Astrocyte of the cerebellum (primary cell): ENCODE data around the gene PKD1.
A peak's percentile ranks its signal among the peaks of the same experiment; 100 is the strongest.

ENCODE experiments used
- DNase-seq: peaks from one replicate; pipeline ENCODE4 v3.0.0-alpha.2; 2011; ENCODE audit warnings: low read depth
- H3K4me3 ChIP-seq: 2 replicates; pipeline ENCODE4 v1.5.1; 2011; ENCODE audit warnings: mild to moderate bottlenecking, low read depth, low read length, moderate library complexity
- in situ Hi-C: cut with HindIII; loops from 2 replicates; pipeline ENCODE4 v1.10.0; 2017; ENCODE audit warnings: low sequenced_read_pairs
- TF ChIP-seq, protein P1 (sequence below): IDR thresholded peaks from 2 replicates; pipeline ENCODE4 v1.5.1; 2012; ENCODE audit warnings: low read length, low read depth, moderate library complexity, mild to moderate bottlenecking; ENCODE audit errors: missing control alignments

The PKD1 gene

DNA sequence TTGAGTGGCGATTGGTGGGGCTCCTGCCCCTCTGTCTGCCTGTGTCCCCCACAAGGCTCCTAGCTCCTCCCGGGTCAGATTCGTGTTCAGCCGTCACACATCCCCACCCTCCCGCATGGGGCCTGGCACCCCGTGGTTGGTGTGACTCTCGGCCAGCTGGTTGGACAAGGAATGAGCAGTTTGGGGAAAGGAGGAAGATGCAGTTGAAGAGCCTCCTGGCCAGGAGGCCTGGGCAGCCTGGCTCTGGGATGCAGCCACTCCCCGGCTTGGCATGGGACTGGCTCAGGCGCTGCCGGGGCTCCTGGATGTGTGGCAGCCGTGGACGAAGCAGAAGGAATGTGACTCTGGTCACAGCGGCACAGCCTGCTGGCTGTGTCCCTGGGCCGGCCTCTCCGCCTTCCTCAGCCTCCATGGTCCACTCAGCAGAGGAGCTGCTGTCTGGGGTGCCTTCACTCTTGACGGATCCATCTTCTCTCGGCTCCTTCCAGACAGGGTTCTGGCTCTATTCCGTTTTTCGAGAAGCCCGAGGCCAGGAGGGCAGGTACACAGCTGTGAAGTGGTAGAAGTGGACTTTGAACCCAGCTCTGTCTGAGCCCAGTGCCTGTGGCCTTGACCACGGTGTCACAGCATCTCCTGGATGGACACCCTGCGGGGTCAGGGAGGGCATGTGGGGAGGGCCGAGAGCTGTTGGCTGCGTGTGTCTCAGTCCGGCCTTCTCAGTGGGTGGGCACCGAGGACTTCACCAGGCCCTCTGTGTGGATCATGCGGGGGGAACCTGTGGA, 22.0 kb upstream of the PKD1 start:
- DNase-seq, result no peak
- TF ChIP-seq, protein P1, sequence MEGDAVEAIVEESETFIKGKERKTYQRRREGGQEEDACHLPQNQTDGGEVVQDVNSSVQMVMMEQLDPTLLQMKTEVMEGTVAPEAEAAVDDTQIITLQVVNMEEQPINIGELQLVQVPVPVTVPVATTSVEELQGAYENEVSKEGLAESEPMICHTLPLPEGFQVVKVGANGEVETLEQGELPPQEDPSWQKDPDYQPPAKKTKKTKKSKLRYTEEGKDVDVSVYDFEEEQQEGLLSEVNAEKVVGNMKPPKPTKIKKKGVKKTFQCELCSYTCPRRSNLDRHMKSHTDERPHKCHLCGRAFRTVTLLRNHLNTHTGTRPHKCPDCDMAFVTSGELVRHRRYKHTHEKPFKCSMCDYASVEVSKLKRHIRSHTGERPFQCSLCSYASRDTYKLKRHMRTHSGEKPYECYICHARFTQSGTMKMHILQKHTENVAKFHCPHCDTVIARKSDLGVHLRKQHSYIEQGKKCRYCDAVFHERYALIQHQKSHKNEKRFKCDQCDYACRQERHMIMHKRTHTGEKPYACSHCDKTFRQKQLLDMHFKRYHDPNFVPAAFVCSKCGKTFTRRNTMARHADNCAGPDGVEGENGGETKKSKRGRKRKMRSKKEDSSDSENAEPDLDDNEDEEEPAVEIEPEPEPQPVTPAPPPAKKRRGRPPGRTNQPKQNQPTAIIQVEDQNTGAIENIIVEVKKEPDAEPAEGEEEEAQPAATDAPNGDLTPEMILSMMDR, result no peak
- in situ Hi-C loops, result no loop called here
- H3K4me3 ChIP-seq, result peak overlapping the region; percentile 88

DNA sequence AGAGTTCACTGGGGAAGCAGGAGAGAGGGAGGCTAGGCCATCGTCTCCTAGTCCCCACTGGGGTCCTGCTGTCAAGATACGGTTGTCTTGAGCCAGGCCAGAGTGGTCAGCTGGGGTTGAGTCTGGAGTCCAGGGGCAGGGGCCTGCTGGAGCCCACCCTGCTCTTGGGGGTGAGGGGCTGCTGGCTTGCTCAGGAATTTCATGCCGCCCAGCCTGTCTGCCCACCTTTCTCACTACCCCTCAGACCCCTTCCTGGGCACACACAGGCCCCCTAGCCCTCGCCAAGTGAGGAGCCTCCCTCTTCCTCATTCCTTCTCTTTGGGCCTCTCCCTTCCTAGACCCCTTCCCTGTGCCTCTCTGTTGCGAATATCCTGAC, 21.1 kb upstream of the PKD1 start:
- DNase-seq, result no peak
- TF ChIP-seq, protein P1, result no peak
- in situ Hi-C loops, result no loop called here
- peak overlapping the region; percentile 88 for H3K4me3 ChIP-seq

DNA sequence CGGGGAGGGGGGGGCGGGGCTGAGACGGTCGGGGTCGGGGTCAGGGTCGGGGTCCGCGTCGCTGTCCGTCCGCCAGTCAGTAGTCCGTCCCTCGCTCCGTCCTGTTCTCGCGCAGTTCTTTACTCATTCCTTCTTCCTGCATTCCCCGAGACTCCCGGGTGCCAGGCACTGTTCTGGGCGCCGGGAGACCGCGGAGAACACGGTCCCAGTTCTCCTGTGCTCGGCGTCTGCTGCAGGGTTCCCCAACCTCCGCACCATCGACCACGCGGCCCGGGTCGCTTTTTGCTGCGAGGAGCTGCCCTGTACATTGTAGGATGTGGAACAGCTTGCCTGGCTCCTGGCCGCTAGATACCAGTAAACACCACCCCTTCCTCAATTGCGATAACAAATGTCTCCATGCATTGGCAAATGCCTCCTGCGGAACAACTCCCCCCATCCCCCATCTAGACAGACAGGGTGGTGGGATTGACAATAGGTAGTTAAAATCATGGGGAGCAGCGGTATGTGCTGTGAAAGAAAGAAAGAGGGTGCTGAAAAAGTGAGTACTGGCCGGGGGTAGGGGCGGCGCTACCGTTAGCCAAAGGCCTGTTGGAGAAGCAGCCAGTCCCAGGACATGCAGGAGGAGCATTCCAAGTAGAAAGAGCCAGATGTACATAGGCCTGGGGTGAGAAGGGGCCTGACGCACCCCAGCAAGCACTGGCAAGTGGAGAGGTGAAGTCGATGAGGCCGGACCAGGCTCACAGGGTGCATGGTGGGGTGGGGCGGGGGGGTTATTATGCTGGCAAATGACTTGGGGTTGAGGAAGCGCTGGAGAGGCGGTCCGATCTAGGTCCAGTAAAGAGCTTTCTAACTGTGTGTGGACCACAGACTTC, 20.5 kb upstream of the PKD1 start:
- DNase-seq, result no peak
- in situ Hi-C loops, result no loop called here
- TF ChIP-seq, protein P1, result no peak
- peak overlapping the region; percentile 88 for H3K4me3 ChIP-seq

DNA sequence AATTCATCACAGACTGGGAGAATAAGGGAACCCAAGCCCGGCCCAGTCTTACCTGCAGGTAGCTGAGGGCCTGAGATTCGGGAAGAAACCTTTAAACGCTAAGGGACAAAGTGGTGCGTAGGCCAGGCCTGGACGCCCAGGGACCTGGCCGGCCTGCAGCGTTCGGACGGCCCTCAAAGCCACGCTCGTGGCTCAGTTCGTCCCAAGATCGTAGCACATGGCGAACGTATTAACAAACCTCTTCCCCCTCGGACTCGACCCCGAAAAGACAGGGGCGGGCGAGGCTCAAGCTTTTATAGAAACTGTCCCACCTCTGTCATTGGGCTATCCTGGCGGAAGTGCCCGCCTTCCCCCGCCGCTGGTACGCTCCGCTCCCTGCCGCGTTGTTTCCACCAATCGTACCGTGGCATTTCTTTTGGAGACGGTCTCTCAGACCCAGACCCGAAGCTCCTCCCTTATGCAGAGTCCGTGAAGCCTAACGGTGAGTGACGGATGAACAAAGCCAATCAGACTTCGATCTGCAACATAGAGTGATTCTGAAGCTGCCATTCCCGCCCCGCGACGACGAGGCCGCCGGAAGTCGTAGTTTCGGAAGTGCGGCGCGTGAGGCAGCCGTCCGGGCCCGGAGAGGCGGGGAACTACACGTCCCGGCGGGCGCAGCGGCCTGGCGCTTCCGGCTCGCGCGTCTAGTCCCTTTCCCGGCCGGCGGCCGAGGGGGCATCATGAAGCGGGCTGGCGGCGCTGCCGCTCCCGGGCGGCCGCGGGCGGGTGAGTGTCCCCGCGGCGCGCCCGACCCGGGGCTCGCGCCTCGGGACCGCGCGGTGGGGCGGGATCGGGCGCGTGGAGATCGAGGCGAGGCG, 19.6 kb upstream of the PKD1 start, which contains the start of gene TRAF7:
TSS of gene TRAF7 (plus strand) at position 692 of the 860 bp plus-strand sequence. CDS start 8,139 bp downstream, outside the sequence.
- in situ Hi-C loops, result no loop called here
- DNase-seq, result peak; percentile 100
- TF ChIP-seq, protein P1, result no peak
- peak within 1 kb of the TSS; percentile 97 for H3K4me3 ChIP-seq

DNA sequence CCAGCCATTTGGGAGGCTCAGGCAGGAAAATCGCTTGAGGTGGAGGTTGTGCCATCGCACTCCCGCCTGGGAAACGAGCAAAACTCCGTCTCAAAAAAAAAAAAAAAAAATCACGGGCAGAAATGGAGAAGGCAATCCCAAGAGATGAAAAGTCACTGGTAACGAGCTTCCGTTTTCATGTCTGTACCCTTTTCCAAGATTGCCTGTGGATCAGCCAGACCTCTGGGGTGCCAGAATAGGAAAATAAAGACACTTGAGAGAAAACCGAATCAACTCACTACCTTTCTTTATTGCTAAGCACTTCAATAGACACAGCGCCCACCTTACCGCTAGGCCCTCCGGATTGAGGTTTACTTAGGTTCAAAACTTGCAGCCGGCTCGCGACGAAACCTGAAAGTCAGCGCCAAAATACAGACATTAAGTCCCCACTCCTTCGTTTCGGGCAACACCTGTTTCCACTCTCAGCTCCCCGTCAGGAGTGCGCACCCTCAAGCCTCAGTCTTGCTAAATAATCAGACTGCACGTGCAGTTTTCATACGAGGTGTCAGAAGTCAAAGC, 18.9 kb upstream of the PKD1 start:
- TF ChIP-seq, protein P1, result no peak
- in situ Hi-C loops, result no loop called here
- H3K4me3 ChIP-seq, result peak overlapping the region; percentile 97
- DNase-seq, result no peak
